HG03139 (cell line): Measurements from ENCODE around the gene TMEM62.
"Not testable (repeated sequence)": the region's sequence is repeated elsewhere in the genome, so short reads cannot be mapped to it uniquely, and the experiment has no call there.

Source experiments
- ATAC-seq: cut with Tn5 transposase; IDR thresholded peaks from one replicate; pipeline ENCODE4 v1.9.1; 2021; ENCODE audit not compliant: unreplicated experiment

TMEM62 gene

DNA sequence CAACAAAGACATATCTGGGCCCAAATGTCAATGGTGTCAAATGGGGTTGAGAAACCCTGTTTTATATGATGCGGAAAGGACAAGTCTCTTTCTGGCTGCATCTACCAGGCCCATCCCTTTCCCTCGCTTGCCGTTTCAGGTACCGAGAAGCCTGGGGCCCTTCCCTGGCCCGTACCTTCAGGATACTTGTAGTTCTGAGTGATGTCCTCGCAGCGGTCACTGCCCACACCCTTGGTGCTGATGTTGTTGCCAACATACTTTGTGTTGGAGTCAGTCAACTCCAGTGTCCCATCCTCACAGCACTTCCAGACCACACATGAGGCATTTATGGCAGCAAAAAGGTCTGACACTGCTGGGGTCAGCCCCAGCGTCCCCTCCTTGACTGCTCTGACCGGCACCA is 73.6 kb downstream of the TMEM62 start:
- ATAC-seq = no peak

DNA sequence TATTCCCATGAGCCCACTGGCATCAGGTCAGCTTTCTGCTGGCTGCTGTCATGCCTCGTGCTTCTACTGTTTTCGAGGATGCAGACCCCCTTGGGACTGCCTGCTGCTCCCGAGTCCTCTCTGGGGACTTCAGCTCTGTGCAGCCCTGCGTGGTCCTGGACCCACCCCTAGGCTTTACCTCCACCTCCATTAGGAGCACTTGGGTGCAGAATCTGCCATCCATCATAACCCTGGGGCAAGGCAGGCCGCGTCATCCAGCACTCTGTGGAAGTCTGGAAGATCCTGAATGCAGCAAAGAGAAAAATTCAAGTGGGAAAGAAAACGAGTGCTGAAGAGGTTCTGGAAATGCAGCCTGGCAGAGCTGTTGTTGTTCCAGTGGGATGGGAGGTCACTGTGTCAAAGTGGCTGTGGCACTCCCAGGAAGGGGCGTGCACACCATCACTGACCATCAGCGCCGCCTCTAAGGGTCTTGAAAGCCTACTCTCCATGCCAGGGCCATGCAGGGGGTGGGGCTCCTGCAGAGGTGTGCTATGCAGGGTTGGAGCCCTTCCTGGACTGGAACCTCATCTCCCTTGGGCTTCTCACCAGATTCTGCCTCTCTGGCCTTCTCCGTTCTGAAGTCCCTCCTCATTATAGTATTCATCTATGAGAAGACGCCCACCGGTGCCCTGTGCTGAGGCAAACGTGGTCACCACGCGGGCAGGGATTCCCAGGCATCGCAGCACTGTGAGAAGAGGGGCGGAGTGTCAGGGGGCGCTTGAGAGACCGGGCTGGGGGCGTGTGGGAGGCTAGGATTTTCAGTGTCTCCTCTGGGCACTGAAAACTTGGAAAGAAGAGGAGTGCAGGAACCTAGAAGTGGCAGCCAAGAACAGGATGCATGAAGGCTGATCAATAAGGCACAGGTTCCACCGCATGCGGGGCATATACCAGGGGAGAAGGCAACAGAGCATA is 74.9 kb downstream of the TMEM62 start:
- ATAC-seq = no peak

DNA sequence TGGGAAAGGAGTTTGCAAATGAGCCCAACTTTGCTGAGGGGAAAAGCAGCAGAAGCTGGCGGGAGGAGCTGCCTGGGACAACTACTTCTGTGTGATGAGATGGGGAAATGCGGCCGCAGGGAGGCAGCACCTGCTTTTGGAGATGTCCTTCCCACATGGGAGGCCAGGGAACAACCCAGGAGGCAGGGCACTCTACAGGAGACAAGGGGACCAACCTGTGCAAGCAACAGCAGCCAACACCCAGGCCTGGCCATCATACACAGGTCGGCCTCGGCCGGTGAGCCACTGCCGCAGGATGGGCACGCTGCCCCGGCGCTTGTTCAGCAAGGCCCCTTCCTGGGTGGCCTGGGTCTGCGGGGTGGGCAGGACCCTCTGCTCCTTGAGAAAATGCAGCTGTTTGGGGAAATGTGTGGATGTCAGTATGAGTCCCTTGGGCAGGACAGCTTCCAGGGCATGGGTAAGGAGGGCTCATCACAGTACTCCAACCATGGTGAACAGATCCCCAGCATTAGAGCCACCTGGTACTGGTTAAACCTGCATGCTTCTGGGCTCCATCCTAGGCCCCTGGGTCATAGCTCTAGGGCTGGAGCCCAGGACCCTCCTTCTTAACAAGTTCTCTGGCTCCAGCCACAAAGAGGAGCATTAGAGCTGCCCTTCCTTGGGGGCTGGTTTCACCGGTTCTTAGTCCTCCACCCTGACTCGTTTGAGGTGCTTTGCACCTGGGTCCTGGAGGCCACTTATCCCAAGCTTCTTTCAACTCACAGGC is 75.9 kb downstream of the TMEM62 start:
- ATAC-seq = no peak

DNA sequence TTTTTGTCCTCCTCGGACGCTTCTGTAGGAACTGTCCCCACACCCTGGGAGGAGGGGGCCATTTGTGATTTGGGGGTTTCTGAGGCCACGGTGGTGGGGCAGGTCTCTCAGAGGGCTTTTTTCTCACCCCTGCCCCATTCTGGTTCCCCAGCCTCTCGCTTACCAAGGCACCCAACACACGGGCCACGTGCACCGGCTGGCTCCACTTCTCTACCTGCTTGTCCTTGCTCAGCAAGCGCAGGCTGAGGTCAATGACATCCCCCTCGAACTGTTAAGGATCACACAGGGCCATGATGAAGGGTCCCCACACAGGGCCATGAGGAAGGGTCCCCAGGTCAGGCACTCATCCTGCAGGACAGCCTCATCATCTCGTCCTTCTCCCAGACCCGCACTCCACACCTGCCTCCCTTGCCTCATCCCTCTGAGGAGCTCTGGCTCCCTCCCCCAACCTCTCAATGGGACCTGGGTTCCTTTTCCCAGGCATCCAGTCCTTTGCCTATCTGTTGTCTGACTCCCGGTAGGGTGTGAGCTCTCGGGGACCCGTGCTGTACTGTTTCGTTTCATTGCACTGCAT is 76.9 kb downstream of the TMEM62 start:
- no peak for ATAC-seq

- ATAC-seq = no peak
Observed at GRCh38 chr15:43210807-43211206, 77.4 kb downstream of the TMEM62 start.

DNA sequence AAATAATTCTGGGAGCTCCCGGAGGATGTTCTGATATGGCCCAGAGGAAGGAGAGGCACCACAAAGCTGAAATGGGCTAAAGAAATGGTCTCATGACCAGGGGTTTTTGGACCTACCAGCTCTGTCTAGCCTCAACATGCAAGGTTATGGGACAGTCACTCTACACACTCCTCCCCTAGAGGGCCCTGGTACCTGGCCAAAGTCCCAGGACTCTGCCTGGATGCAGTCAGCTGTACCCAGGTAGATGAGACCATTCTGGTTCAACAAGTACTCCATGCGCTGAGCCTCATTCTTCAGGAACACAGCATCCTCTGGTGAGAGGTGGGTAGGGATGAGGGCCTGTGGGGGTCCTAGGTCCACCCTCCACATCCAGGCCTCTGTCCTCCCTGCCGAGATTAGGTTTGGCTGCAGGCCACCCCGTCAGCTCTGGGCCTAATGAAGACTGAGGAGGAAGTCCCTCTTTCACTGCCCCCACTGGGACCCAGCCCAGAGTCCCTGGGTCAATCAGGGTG is 77.9 kb downstream of the TMEM62 start:
- ATAC-seq = no peak

DNA sequence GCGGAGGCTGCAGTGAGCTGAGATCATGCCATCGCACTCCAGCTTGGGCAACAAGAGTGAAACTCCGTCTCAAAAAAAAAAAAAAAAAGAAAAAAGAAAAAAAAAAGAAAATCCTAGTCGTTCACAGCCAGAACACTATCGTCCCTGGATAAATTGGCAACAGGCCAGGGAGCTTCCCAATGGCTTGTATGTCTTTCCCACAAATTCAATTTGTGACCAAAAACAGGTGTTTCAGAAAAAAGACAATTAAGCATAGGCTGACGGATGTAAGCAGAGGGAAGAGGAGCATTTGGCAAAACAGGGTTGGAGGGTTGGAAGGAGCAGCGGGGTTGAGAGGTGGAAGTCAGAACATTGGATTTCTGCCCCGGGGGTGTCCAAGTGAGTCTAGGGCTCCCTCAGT is 78.9 kb downstream of the TMEM62 start:
- no peak for ATAC-seq

GRCh38 chr15:43212951-43213350 is 79.6 kb downstream of the TMEM62 start:
- no peak for ATAC-seq

DNA sequence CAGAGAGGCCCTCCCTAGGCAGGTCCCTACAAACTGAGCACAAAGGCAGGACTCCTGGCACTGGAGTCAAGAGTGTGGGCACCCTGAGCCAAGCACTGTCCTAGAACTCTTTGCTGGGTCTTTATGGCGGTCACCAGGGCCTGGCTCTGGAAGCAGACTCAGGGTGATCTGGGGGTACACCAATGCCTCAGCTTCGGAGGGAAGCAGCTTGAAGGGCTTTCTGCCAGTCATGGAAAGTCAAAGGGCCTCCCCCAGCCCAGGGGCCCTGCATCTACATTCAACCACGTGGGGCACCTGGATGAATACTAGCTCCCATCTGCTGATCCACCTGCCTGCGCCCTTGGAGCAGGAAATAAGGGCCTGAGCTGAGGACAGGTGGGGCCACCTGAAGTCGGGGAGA is 80.1 kb downstream of the TMEM62 start:
- no peak for ATAC-seq

- no peak for ATAC-seq
Observed at GRCh38 chr15:43214169-43214568, 80.8 kb downstream of the TMEM62 start.

DNA sequence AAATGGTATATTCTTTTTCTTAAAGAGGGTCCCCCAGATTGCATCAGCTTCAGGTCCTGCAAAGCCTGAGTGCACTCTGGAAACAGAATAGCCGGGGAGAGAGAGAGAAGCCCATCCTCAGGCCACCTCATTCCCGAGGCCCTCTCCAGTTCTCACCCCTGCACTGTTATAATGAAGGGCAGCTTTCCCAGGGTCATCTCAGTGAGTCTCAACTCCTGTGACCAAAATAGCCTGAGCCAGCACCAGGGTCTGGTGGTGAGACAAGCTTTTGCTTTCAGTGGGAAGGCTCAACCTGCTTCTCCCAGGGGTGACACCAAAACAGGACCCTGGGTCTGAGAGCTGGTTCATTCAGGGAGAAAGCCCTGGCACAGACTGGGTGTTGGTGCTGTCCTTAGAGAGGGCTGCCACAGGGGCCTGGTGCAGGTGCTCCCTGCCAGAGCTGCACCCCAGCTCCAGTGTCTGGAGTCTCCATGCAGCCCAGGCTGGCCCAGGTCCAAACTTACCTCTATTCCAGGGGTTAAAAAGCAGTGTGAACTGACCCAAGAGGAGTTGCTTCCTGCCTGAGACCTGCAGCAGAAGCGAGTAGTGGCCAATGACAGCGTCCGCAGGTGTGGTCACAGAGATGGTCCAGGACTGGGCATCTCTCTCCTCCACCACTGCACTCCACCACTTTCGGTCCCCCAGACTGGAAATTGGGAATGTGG is 81.4 kb downstream of the TMEM62 start:
- ATAC-seq = no peak

DNA sequence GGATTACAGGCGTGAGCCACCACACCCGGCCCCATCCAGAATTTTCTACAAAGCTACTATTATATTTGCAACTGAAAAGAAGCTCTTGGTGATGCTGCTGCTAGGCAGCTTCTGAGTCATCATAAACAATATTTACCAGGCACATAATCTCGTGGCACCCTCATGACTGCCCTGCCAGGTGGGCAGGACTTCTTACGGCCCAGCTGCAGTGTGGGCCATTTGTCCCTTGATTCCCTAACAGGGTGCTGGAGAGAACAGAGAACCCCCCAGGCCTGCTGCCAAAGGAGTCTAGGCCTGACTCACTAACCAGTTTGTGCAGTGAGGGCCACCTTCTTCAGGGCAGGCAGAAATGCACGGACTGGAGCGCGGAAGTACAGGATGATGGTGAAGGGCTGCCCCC is 82.6 kb downstream of the TMEM62 start:
- no peak for ATAC-seq

DNA sequence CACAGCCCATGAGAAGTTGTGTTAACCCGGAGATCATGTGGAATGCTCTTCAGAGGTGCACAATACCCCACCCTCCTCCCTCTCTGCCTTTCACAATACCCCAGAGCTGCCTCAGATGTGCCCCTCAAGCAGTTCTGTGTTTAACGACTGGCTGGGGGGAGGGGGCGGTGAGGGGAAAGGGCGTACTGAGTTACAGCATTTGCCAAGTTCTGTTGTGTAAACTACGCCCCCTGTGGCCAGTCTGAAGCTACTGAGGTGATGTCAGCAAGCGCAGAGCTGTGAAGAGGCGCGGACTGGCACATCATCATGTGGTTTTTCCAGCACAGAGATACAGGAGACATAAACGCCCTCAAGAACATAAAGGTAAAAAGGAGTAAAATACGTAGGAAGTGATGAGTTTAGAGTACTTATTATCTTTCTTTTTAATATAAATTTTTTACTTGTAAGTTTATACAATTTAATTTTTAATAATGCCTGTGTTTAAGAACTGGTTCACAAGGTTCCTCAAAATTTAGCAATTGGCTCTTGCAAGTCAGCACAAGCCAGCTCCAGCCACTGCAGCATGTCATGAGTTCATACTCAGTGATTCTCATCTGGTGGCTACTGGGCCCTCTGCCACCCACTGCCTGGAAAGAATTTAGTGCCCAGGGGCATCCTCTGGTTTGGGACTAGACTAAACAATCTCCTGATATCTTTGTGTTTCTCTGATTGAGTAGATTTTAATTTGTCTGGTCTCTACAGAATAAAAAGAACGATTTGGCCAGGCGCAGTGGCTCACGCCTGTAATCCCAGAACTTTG is 85.7 kb downstream of the TMEM62 start:
- ATAC-seq = no peak

GRCh38 chr15:43219929-43220928 is 86.8 kb downstream of the TMEM62 start:
- ATAC-seq = no peak

DNA sequence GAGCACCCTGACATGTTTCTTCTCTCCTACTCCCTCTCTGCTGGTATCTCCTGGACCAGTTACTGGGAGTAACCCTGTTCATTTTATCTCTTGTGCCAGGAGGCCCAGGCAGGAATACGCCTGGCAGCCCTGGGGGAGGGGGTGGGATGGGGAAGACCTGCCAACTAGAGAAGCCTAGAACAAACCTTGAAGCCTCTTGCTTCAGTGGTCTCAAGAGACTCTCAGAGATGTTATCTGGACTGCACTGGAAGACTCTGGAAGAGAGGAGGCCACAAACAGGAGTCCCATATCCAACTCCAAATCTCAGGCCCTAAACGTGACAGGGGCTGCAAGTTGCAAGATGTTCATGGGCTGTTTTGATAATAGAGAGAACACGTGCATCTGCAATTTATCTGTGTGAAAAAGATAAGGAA is 87.6 kb downstream of the TMEM62 start, which contains the start of gene EPB42:
Gene EPB42, minus strand, starts transcription at position 28 of the 413 bp plus-strand sequence. CDS start 193 bp downstream, outside the sequence.
- ATAC-seq = no peak

- ATAC-seq = no peak
Observed at GRCh38 chr15:43221422-43221821, 88.0 kb downstream of the TMEM62 start.

DNA sequence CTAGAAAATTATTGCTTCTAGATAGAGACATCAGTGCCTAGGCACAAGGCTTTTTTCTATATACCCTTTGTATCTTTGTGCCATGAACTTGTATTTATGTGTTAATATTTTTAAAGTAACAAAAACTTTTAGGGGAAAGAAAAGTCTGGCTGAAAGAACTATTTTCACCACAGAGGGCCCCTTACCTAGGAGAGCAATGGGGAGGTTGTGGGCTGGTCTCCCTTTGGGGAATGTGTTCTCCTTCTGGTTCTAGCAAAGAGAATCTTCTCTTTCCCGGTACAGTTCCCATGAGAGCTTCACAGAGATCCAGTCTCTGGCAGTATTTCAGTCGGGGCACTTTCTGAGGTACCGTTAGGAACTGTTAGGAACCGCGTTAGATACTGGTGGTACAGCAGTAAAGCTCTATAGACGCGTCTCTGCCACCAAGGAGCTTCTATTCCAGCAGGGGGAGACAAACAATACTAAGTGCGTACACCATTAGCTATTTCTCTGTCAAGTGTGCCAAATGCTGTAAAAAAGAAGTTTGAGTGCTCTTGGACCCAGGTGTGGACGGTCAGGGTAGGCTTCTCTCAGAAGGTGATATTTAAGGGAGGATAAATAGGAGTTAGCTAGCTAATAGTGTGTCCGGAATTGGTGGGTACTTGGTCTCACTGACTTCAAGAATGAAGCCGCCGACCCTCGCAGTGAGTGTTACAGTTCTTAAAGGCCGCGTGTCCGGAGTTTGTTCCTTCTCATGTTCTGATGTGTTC is 92.0 kb downstream of the TMEM62 start:
- ATAC-seq = no peak

DNA sequence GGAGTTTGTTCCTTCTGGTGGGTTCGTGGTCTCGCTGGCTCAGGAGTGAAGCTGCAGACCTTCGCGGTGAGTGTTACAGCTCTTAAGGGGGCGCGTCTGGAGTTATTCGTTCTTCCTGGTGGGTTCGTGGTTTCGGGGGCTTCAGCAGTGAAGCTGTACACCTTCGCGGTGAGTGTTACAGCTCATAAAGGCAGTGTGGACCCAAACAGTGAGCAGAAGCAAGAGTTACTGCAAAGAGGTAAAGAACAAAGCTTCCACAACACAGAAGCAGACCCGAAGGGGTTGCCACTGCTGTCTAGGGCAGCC is 92.5 kb downstream of the TMEM62 start:
- not testable (repeated sequence) for ATAC-seq
